ENCODE data around the gene SLC8A3. TPM values are rescaled to one million over a fixed set of nuclear protein-coding genes. Genes with fewer than 3 reads are reported as not detected.
"Not testable (repeated sequence)": the region's sequence is repeated elsewhere in the genome, so short reads cannot be mapped to it uniquely, and the experiment has no call there.

The SLC8A3 gene, protein sequence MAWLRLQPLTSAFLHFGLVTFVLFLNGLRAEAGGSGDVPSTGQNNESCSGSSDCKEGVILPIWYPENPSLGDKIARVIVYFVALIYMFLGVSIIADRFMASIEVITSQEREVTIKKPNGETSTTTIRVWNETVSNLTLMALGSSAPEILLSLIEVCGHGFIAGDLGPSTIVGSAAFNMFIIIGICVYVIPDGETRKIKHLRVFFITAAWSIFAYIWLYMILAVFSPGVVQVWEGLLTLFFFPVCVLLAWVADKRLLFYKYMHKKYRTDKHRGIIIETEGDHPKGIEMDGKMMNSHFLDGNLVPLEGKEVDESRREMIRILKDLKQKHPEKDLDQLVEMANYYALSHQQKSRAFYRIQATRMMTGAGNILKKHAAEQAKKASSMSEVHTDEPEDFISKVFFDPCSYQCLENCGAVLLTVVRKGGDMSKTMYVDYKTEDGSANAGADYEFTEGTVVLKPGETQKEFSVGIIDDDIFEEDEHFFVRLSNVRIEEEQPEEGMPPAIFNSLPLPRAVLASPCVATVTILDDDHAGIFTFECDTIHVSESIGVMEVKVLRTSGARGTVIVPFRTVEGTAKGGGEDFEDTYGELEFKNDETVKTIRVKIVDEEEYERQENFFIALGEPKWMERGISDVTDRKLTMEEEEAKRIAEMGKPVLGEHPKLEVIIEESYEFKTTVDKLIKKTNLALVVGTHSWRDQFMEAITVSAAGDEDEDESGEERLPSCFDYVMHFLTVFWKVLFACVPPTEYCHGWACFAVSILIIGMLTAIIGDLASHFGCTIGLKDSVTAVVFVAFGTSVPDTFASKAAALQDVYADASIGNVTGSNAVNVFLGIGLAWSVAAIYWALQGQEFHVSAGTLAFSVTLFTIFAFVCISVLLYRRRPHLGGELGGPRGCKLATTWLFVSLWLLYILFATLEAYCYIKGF
- 28.4 TPM for total RNA-seq

DNA sequence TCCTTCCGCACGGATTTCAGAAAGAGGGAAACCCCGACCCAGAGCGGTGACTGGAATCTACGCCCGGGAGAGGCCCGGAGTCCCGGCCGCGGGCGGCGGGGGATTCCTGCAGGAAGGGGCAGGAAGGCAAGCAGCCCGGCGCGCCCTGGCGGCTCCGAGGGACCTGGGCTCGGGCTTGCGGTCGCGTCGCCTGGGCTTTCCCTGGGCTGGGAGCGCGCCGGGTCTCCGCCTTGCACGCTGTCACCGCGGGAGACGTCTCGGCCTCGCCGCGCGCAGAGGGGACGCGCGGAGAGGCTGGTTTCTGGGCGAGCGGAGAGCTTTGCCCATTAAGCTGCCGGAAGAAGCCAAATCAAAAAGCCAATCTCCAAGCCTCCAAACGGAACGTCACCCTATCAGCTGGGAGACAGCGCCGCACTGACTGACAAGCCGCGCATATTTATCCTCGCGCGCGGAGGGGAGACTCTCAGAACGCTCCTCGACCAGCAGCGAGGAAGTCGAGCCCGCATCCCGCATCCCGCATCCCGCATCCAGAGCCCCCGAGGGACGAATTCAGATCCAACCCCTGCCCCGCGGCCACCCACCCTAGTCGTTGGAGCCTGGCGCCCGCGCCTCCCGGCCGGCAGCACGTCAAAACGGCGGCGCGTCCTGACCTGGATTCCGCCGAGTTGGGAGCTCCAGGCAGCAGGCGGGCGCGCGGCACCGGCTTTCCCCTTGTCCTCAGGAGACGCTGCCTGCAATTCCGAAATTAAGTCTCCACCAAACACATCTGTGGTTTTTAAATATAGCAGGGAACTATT lies at the start of gene SLC8A3:
Gene SLC8A3, minus strand, starts transcription at position 293 of the 797 bp plus-strand sequence. CDS start 20,529 bp downstream, outside the sequence.
- peak; percentile 76 for DNase-seq

DNA sequence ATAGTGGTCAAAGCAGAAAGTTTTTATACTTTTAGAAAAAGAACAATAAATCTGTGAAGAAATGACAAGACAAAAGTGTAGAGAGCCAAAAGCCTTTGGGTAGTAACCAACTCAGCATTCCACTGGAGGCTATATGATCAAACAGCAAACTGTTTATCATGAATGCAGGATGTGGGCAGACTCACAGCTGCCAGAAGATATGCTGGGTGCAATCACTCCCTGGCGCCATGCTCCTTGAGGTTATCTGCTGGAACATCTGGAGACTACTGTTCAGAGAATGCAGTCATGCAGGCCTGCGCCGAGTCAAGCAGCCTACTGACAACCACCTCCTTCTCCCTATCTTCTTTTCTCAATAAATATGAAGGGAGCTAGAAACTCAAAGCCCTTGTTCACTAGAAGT lies 49.0 kb upstream of the SLC8A3 start:
- peak; percentile 5 for DNase-seq

DNA sequence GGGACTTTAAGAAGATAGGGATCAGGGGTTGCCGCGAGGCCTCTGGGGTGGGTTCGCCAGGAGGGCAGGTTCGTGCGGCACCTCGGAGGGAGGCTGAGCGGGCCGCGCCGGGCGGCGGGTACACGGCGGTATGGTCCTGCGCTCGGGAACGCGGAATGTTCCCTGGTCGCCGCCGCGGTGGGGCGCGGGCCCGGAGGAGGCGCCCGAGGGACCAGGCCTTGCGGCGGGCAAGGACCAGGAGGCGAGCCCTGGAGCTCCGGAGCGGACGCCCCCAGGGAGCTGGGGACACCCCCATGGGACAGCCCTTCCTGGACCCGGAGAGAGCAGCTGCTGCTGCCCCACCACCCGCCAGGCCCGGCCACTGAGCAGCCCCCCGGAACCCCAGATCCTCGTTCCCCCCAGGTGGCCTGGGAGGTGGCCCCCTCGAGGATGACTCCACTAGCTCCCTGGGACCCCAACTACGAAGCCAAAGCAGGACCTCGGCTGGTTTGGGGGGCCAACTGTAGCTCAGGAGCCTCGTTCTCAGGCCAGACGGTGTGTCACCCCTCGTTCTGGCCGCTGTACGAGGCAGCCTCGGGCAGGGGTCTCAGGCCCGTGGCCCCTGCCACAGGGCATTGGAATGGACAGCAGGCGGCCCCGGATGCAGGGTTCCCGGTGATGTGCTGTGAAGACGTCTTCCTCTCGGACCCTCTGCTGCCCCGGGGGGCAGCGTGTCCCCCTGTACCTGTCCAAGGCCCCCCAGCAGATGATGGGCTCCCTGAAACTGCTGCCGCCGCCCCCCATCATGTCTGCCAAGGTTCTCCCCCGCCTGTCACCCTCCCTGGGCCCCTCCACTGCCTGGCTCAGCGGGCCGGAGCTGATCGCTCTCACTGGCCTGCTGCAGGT lies 45.6 kb upstream of the SLC8A3 start:
- no peak for DNase-seq

DNA sequence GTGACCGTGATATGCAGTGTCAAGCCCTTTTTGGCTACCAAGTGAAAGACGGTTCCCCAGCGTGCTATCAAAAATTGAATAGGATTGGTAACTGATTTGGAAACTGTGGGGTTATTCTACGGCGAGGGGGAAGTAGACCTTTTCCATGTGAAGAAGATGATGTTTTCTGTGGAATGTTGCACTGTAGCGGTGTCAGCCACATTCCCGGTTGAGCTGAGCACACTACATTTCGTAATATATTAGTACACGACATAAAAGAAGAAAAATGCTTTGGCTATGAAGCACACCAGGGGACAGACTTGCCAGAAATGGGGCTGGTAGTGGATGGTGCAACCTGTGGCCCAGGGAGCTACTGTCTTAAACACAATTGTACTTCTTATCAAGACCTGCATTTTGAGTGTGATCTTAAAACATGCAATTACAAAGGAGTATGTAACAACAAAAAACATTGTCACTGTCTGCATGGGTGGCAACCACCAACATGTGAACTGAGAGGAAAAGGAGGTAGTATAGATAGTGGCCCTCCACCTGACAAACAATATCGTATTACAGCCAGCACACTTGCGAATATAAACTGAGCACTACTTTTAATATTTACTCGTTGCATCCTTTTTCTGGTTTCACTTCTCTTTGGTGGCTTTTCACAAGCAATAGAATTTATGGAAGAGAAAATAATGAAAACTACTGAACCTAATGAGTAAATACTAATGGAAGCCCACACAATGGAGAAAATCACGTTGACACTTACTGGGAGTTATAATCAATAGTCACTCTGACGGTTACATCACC lies 43.2 kb upstream of the SLC8A3 start:
- not testable (repeated sequence) for DNase-seq

DNA sequence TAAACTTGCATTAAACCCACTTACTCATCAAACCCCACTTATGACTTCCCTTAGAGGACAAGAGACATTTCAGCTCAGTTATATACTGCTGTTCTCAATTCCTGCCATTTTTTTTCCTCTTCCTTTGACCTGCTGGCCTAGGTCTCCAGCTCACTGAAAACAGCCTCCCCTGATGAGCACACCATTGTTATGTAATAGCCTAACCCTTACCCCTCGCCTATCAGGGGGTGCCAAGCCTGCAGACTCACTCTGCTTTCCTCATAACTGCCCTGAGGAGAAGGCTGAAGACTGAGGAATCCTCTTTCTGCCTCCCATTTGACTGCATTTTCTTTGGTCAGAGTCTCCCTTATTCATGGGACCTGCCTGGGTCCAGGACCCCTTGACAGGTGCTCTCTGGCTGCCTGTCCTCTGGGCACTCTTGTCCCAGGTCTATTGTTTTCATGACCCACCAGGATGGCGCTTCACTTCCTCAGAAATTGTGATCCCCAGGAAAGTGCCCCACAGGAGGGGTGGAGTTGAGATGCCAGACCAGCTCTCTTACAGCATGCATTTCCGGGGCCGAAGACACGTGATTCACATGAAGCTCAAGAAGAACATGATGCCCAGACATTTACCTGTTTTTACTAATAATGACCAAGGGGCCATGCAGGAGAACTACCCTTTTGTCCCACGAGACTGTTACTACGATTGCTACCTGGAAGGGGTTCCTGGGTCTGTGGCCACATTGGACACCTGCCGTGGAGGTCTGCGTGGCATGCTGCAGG lies 41.3 kb upstream of the SLC8A3 start:
- not testable (repeated sequence) for DNase-seq

DNA sequence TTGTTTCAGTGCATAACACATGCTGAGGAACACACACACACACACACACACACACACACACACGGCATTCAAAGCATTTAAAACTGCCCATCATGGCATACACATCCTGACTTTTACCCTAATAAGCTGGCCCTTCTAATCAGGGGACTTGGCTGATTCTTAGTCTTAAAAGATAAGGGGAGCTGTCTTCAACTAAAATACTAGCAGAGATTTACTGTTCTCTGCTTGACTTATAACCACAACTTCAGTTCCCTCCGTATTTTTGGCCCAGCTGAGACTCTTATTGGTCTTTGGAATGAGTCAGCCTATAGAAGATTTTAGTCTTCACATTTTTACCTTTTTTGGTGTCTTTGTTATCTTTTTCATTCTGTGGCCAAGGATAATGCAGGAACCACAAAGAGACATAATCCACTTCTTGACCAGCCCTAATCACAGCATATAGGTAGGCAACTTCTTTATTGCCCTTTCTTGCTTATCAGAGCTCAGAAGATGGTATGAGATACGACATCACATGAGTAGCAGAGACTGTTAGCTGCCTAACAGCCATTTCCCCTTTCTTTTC lies 25.1 kb upstream of the SLC8A3 start:
- DNase-seq, result no peak

DNA sequence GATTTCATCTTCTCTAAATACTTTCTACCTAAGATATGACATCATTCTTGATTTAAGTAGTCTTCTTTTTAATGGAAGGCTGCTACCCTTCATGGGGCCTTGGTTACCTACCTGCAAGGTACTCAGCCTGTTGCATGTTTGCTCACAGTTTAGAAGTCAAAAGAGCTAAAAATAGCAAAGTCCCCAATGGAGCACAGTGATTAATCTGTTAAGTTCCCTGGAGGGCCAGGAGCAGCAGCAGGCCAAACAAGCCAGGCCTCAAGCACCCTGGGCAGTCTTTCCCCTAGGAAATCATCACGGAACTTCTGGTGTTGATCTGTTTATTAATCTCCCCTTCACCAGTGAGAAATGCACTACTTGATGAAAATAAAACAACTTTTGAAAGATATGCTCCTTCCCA lies 24.0 kb upstream of the SLC8A3 start:
- no peak for DNase-seq

DNA sequence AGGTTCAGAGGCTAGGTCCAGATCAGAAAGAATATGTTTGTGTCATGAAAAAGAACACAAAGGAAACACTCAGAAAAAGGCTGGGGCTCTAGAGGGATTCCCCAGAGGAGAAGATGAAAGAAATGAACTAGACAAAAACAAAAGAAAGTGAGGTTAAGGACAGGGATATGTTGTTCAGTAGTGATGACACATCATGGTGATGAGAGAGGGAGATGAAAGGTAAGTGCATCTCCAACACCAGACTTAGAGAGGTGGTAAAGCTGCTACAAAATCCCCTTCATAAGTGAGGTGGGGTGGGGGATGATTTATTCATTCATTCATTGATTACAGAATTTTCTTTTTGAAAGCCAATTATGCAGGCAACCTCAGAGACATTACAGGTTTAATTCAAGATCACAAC lies 19.6 kb upstream of the SLC8A3 start:
- DNase-seq, result no peak

DNA sequence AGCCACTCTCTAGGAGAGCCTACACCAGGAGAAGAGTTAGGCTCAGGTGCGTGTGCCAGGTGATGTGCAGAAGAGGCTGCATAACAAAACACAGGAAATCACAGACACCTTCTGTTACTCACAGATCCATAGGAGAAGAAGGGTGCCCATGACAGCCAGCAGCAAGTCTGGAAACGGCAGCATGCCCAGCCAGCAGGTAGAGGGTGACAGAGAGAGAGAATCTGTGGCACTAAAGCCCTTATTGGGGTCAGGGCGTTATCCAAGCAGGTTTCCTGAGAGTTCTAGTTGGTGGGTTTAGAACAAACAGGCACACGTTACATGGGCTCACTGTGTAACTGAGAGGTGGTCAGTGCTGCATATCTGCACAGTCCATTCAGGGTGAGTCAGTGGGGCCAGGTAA lies 14.9 kb upstream of the SLC8A3 start:
- DNase-seq, result no peak

DNA sequence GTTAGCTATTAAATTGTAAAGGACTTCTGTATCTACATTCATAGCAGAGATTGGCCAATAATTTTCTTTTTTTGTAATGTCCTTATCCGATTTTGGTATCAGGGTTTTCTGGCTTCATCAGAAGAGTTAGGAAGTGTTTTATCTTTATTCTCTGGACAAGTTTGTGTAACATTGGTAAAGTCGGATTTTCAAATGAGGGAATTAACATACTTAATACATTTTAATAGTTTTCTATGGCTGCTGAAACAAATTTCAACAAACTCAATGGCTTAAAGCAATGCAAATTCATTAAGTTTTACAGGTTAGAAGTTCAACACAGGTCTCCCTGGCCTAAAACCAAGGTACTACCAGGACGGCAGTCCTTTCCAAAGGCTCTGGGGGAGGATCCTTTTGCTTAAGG lies 13.2 kb upstream of the SLC8A3 start:
- no peak for DNase-seq

DNA sequence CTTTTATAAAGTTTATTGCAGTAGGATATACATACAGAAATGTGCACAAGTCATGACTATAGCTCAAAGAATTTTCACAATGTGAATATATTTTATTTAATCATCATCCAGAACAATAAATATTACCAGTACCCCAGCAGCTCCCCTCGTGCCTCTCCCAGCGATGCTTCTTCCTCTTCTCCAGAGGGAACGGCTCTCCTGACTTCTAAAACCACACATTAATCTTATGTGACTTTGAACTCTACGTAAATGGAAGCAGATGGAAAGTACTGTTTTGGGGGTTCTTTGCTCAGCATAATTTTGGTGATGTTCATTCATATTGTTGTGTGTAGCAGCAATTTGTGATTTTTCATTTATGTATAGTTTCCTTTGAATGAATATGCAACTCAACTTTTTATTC lies 4.6 kb upstream of the SLC8A3 start:
- no peak for DNase-seq

DNA sequence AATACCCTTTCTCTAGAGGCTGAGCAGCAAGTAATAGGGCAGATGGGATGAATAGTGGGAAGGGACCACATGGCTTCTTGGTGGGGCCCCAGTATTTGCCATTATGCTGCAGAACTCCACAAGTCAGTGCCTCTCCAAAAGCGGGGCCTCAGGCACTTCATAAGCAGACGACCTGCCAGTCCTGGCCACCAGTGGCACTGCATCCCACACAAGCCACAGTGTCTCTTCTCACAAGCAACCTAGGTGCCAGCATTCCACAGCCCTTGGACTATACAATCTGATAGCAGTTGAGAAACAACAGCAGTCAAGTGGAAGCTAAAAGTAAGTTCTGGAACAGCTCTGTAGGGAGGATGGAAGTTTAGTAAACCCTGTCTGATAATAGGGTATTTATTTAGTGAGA lies 4.2 kb upstream of the SLC8A3 start:
- DNase-seq, result no peak

DNA sequence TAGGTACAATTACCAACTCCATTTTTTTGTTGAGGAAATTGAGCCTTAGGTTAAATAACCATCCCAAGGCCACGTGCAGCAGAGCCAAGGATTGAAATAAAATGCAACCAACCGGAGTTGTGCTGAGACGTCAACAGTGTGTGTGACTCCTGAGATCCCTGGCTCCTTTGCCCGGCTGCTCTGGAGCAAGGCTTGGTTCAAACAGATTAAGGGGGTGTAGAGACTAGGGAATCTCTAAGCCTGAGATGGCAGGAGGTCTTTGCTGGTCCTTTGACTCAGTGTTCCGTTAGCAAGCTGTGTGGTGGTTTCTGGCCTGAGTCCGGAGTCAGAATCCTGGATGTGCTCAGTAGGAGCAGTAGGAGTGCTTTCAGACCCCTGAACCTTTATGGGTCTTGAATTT lies 1.4 kb upstream of the SLC8A3 start:
- DNase-seq, result no peak

DNA sequence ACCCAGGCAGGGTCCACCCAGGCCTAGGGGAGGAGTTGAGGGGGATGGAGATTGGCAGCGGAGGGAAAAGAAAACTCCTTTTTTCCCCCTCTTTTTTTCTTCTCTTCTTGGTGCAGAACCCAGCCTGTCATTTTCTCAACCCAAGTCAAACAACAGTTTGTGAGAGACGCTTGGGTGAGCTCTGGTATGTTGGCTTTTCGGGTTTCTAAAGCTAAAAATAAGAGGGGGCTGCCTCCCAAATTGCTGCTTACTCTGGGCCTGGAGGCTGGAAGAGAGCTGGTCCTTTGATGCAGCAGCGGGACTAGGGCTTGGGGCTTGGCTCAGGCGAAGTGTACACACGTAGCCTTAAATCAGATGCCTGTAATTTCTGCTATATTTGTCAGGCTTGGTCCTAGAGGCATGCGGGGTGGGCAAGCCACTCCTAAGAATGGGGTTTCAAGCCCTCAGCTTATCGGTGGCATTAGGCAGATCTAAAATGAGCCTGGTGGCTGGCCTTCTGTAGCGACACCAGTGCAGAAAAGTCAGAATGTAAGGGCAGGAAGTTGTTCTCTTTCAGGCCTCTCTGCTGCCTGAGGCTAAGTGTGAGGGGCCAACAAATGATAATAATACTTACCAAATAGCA lies 816 bp upstream of the SLC8A3 start:
- peak; percentile 34 for DNase-seq

DNA sequence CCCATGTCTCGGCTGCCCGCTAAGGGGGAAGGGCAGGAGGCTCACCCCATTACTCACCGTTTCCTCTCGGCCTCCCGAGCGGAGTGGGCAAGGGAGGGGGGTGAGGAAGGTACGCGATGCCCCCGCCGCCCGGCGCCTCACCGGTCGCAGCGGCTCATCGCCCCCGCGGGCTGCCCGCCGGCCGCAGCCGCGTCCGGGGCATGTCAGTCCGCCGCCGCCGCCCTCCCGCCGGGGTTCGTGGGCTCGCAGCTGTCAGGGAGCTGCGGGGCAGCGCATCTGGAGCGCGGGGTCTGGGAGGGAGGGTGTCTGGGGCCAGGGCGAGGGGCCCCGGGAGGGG lies 461 bp downstream of the SLC8A3 start:
- DNase-seq, result no peak

DNA sequence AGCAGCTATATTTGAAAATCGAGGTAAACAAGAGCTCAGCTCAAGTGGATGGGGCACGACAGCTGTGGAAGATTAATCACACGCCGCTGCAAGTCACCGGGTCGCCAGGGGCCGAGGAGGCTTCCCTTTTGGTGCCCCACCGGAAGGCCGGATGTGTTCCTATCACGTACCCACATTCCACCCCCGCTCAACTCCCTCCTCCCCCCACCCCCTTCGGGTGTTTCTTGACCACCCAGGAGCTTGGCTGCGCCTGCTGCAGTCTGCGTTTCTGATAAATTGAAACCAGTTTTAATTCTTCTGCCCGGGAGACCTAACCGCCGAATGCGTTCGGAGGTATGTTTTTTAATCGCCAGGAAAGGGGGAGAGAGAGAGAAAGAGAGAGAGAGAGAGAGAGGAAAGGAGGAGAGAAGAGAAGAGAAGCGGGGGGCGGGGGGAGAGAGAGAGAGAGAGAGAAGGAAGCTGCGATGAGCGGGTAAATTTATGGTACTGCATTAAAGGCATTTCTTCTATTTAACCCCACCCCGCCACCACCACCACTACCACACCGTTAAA lies 1.8 kb downstream of the SLC8A3 start:
- peak; percentile 89 for DNase-seq

DNA sequence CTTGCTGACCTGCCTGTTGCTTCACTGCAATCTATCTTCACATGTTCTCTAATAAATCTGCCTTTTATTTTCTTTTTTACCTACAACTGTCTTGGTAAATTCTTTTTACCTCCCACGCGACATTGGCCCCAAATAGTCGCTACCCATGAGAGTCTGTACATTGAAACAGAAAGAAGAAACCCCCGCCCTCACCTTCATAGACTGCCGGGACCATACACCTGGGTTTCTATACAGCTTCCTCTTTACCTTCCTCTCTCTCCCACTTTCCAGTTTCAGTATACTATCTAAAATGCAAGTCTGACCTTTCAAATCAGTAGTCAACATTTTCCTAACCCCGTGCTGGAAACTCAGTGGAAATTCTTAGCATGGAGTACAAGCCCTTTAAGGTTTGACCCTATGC lies 4.8 kb downstream of the SLC8A3 start:
- DNase-seq, result no peak

DNA sequence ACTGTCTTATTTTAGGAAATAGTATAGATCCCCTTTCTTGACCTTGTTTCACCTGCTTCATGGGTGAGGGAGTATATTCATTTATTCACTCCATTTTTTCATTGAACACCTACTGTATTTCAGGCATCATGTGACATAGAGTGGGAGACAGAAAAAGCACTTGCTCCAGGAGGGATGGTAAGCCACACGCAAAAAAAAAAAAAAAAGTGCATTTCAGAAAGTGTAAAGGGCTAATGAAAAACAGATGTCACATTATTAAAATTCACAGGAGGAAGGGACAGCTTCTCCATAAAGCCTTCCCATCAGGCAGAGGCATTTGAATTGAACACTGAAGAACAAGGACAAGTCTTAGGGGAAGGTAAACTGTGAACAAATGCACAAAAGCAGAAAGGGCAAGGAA lies 7.5 kb downstream of the SLC8A3 start:
- no peak for DNase-seq

DNA sequence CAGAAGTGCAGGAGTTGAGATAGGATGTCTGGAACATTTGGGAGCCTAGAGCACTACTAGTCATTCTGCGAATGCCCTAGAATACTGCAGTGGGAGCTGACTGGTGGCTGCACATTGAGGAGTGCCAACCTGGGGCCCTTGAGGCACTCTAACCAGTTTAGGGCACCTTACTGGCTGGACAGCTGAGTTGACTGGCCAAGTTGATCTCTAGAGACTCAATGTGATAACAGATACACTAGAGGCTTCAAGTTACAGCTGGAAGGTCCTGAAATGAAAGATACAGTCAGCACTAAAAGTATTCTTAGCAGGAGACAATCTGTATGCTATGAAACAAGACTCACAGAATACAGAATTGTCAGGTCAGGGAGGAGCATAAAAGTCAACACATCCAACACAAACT lies 8.0 kb downstream of the SLC8A3 start:
- peak; percentile 26 for DNase-seq
